Upper lobe of right lung (tissue), 1 donor: ENCODE measurements around the gene UGT1A3. TPM values are rescaled to one million over a fixed set of nuclear protein-coding genes. Genes with fewer than 3 reads are reported as not detected.

Source experiments
- ATAC-seq: fragments of 200-7000 bp; cut with Tn5 transposase; one replicate; pipeline ENCODE4 v1.9.1; 2020; ENCODE audit warnings: mild to moderate bottlenecking, moderate library complexity
- DNase-seq: peaks from one replicate; pipeline ENCODE4 v3.0.0-alpha.2; 2020
- H3K27ac ChIP-seq: fragments of 200-600 bp; one replicate; pipeline ENCODE4 v1.8.0; 2022
- H3K27me3 ChIP-seq: fragments of 200-600 bp; one replicate; pipeline ENCODE4 v1.8.0; 2022; ENCODE audit warnings: mild to moderate bottlenecking
- H3K36me3 ChIP-seq: fragments of 200-600 bp; one replicate; pipeline ENCODE4 v1.8.0; 2022
- H3K4me1 ChIP-seq: fragments of 200-600 bp; one replicate; pipeline ENCODE4 v1.8.0; 2022
- H3K4me3 ChIP-seq: fragments of 200-600 bp; one replicate; pipeline ENCODE4 v1.8.0; 2022; ENCODE audit warnings: mild to moderate bottlenecking
- H3K9me3 ChIP-seq: fragments of 200-600 bp; one replicate; pipeline ENCODE4 v1.8.0; 2022
- intact Hi-C: fragments of 100-400 bp; cut with DNase I; formaldehyde crosslinking; loops from one replicate; pipeline ENCODE4 v1.11.0; 2022
- total RNA-seq: library from RNA; stranded (reverse); fragmentation: NEBNext Ultra II Directional; extraction: Animal tissue kit (Norgen Biotek cat#: 25700); gene quantifications from one replicate; pipeline ENCODE4 v1.2.1, GENCODE V29; 2021
- TF ChIP-seq, protein P1 (sequence below): fragments of 200-600 bp; IDR thresholded peaks from one replicate; pipeline ENCODE4 v1.8.0; 2022; ENCODE audit warnings: antibody characterized with exemption
- donor health status: DM: no; HTN: yes; CAD: no; lungs with severe emphysema.

UGT1A3 gene
- total RNA-seq, 1 donor from 2014 or later = not detected

DNA sequence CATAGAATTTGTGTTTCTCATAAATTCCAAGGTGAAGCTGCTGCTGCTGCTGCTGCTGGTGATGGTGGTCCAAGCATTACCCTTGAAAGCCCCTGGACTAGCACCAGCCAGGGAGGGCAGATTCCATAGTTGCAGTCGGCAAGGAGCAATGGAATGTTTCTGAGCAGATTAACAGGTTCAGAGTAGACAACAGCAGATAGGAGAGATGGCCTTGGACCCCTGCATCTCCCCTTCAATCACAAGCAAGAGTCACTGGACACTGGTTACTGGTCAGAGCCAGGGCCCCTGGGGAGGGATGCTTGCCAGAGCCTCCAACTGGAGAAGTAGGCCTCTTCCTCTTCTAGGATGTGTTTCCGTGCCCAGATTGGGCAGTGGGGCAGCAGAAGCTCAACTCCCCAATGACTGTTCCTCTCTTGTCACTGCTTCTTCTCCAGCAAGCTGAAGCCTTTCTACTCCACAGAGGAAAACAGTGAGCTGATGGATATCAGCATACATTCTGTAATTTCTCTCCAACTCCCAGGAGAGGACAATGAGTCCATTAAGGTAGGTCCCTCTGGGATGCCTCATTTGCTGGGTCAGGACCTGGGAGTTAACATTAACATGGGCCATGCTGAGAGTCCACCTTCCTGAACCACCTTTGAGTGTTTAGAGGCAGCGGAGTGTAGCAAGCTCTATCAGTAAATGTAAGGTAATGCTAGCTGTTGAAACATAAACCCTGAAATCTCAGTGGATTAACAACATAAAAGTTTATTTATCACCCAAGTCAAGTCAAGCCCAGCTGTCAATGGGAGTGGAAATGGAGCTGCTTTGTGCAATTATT is 84.6 kb downstream of the UGT1A3 start:
- ATAC-seq = no peak
- no peak overlapping the region for H3K27ac ChIP-seq
- TF ChIP-seq, protein P1, sequence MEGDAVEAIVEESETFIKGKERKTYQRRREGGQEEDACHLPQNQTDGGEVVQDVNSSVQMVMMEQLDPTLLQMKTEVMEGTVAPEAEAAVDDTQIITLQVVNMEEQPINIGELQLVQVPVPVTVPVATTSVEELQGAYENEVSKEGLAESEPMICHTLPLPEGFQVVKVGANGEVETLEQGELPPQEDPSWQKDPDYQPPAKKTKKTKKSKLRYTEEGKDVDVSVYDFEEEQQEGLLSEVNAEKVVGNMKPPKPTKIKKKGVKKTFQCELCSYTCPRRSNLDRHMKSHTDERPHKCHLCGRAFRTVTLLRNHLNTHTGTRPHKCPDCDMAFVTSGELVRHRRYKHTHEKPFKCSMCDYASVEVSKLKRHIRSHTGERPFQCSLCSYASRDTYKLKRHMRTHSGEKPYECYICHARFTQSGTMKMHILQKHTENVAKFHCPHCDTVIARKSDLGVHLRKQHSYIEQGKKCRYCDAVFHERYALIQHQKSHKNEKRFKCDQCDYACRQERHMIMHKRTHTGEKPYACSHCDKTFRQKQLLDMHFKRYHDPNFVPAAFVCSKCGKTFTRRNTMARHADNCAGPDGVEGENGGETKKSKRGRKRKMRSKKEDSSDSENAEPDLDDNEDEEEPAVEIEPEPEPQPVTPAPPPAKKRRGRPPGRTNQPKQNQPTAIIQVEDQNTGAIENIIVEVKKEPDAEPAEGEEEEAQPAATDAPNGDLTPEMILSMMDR = no peak
- DNase-seq = peak; percentile 34
- no peaks in the 10 kb centered on the region for H3K9me3 ChIP-seq
- no peaks in the 10 kb centered on the region for H3K36me3 ChIP-seq
- H3K27me3 ChIP-seq = no peaks in the 10 kb centered on the region
- intact Hi-C loops = no loop called here
- H3K4me1 ChIP-seq = no peaks in the 10 kb centered on the region
- H3K4me3 ChIP-seq = no peak overlapping the region

DNA sequence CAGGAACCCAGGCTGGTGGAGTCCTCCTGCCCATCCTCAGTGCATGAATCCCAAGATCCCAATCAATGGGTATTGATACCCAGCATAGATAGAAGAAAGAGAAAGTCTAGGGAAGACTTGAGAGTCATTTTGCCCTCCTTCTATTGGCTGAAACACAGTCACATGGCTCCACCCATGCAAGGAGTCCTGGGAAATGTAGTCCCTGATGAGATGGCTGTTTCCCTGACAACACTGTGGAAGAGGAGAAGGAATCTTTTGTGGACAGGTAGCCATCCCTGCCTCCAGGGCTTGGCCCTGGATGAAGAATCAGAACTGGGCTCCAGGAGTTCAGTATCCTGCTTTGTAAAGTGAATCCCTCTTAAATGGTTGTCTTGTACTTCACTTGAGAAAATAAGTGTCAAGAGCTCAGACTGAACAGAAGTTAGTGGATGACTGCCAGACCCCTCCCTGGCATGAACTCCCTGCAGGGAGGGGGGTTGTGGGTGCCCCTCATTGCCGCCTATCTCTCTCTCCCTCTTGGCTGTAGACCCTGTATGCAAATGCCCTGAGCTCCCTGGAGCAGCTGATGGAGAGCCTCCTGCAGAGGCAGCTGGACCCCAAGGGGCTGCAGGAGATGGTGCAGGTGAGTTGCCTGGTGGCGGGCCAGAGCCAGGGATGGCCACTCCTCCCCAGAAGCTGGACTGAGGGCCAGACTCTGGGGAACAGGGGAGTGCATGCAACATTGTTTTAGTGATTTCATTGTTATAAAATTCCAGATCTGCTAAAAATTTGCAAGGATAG is 85.4 kb downstream of the UGT1A3 start:
- TF ChIP-seq, protein P1 = no peak
- ATAC-seq = no peak
- peak; percentile 43 for DNase-seq

DNA sequence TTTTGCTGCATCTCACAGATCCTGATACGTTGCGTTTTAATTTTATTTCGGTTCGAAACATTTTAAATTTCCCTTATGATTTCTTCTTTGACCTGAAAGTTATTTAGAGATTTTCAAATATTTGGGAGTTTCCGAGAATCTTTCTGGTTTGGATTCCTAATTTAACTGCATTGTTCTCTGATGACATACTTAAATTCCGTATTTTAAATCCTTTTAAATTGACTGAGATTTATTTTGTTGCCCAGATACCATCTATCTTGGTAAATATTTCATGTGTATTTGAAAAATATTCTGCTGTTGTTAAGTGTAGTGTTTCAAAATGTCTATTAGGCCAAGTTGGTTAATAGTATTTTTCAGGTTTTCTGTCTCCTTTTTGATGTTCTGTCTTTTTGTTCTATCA is 87.0 kb downstream of the UGT1A3 start:
- TF ChIP-seq, protein P1 = no peak
- no peak overlapping the region for H3K27ac ChIP-seq
- H3K36me3 ChIP-seq = no peaks in the 10 kb centered on the region
- DNase-seq = no peak
- H3K4me1 ChIP-seq = no peaks in the 10 kb centered on the region
- no peak for ATAC-seq
- intact Hi-C loops = no loop called here
- no peaks in the 10 kb centered on the region for H3K9me3 ChIP-seq
- no peaks in the 10 kb centered on the region for H3K27me3 ChIP-seq
- no peak overlapping the region for H3K4me3 ChIP-seq

More for the DNA sequence above, 85.4 kb downstream of the UGT1A3 start:
- Histone ChIP-seq H3K4me3 (no peak overlapping the region), H3K36me3 (no peaks in the 10 kb centered on the region), H3K27me3 (no peaks in the 10 kb centered on the region), H3K27ac (no peak overlapping the region), H3K4me1 (no peaks in the 10 kb centered on the region), H3K9me3 (no peaks in the 10 kb centered on the region)
- intact Hi-C loops = no loop called here

DNA sequence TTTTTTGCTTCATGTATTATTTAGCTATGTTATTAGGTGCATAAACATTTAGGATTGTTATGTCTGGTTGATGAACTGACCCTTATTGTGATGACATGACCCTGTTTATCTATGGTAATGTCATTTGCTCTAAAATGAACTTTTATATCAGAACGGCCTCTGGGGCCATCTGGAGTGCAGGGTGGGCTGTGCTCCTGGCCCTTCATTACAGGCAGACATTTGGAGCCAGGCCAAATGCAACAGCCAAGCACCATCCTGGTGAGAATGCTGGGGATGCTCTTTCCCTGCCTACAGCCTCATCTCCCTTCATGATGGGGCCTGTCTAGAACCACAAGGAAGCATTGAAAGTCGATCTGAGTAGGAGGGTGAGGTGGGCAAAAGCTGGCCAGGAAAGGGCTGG is 87.5 kb downstream of the UGT1A3 start:
- DNase-seq (peak; percentile 15), ATAC-seq (no peak)
- Histone ChIP-seq H3K27me3 (no peaks in the 10 kb centered on the region), H3K9me3 (no peaks in the 10 kb centered on the region), H3K4me1 (no peaks in the 10 kb centered on the region), H3K27ac (no peak overlapping the region), H3K4me3 (no peak overlapping the region), H3K36me3 (no peaks in the 10 kb centered on the region)
- TF ChIP-seq, protein P1 = no peak
- intact Hi-C loops = no loop called here

DNA sequence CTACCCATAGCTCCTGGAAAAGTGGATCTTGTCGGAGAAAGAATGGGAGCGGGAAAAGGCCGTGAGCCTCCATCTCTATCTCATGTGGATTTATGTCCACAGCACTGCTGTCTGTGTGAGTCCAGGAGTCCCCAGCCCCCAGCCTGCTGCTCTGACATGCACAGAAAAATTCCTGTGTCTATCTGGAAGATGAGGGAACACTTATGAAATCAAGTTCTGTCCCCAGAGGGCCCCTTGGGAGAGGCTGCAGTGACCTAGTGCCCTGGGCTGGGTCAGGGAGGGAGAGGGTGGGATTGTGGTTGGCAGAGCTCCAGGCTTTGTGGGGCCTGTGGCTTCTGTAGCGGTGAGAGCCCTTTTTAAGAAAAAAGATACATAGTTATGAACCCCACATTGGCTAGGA is 87.9 kb downstream of the UGT1A3 start:
- Histone ChIP-seq H3K9me3 (no peaks in the 10 kb centered on the region), H3K36me3 (no peaks in the 10 kb centered on the region), H3K27ac (no peak overlapping the region), H3K4me3 (no peak overlapping the region), H3K4me1 (no peaks in the 10 kb centered on the region), H3K27me3 (no peaks in the 10 kb centered on the region)
- TF ChIP-seq, protein P1 = no peak
- DNase-seq (peak; percentile 23), ATAC-seq (no peak)
- intact Hi-C loops = no loop called here
